HCT116 (cell line): ENCODE data around the gene FHOD3. TPM values are rescaled to one million over a fixed set of nuclear protein-coding genes. Genes with fewer than 3 reads are reported as not detected.

Source experiments
- ATAC-seq: fragments of 200-7000 bp; cut with Tn5 transposase; 2 replicates; pipeline ENCODE4 v1.9.1; 2020; ENCODE audit warnings: mild to moderate bottlenecking, moderate library complexity
- BruUV-seq: library from RNA; stranded (reverse); fragments of 400-500 nt; replicated peaks from 2 replicates; lab custom pipeline; 2021; lab: Mats Ljungman, UMichigan
- CTCF ChIA-PET: fragments of 300-600 bp; sonication (Branson Sonifier 250); formaldehyde crosslinking; loops from one replicate; lab custom pipeline; 2021; ENCODE audit warnings: antibody characterized with exemption; lab: Charles Lee
- POLR2A ChIA-PET: fragments of 300-600, 350-600 bp; sonication (Branson Sonifier 250); formaldehyde crosslinking; loops from one replicate; lab custom pipeline; 2021; ENCODE audit warnings: antibody characterized with exemption; lab: Charles Lee
- RAD21 ChIA-PET, 2 experiments: fragments of 300-600 bp; sonication (Branson Sonifier 250); formaldehyde crosslinking; loops; one replicate each; lab custom pipeline; 2023; ENCODE audit warnings: low total read pairs in 2 of 2; ENCODE audit not compliant: uncharacterized antibody in 2 of 2, unreplicated experiment in 2 of 2, low non-redundant PET in 1 of 2; lab: Charles Lee
- DNase-seq: peaks from one replicate; pipeline ENCODE4 v3.0.0-alpha.2; 2010; ENCODE audit warnings: low read depth, low spot score
- H2AFZ ChIP-seq: fragments of 200-600 bp; shearing (Covaris generic), sonication (generic); 2 replicates; pipeline ENCODE4 v1.6.1; 2017; ENCODE audit warnings: low read depth, mixed run types, mixed read lengths, antibody characterized with exemption, low read length; ENCODE audit not compliant: poor library complexity, severe bottlenecking
- H3K27ac ChIP-seq: 2 replicates; pipeline ENCODE4 v1.5.1; 2012; ENCODE audit warnings: low read depth, low read length
- H3K27me3 ChIP-seq: fragments of 200-600 bp; sonication (generic); 2 replicates; pipeline ENCODE4 v1.6.1; 2016; ENCODE audit warnings: mixed run types, low read length, mixed read lengths; ENCODE audit not compliant: insufficient read depth
- H3K36me3 ChIP-seq, 2 experiments: fragments of 200-500 bp in 1 of 2; fragments of 200-600 bp in 1 of 2; sonication (Bioruptor generic) in 1 of 2; sonication (generic) in 1 of 2; 2 replicates each; pipeline versions ENCODE4 v1.5.1 to v1.6.1; 2014 to 2016; ENCODE audit warnings: low read length in 2 of 2, inconsistent platforms in 1 of 2, mixed read lengths in 1 of 2, mixed run types in 1 of 2; ENCODE audit not compliant: insufficient read depth in 2 of 2, control insufficient read depth in 1 of 2
- H3K4me1 ChIP-seq, 2 experiments: fragments of 200-600 bp in 1 of 2; sonication (generic) in 1 of 2; 2 replicates each; pipeline versions ENCODE4 v1.5.1 to v1.6.1; 2012 to 2017; ENCODE audit warnings: low read length in 2 of 2, inconsistent platforms in 1 of 2, mild to moderate bottlenecking in 1 of 2, mixed read lengths in 1 of 2, mixed run types in 1 of 2, moderate library complexity in 1 of 2; ENCODE audit not compliant: insufficient read depth in 2 of 2, control insufficient read depth in 1 of 2
- H3K4me2 ChIP-seq: fragments of 200-600 bp; sonication (generic); 2 replicates; pipeline ENCODE4 v1.6.1; 2017; ENCODE audit warnings: mixed run types, low read length, mixed read lengths
- H3K4me3 ChIP-seq, 2 experiments: fragments of 200-600 bp in 1 of 2; sonication (generic) in 1 of 2; replicated peaks in 1 of 2; 2 replicates each; pipeline ENCODE4 v1.5.1; 2011 to 2016; ENCODE audit warnings: low read length in 2 of 2, control low read depth in 1 of 2, low read depth in 1 of 2, mild to moderate bottlenecking in 1 of 2, mixed read lengths in 1 of 2, mixed run types in 1 of 2
- H3K79me2 ChIP-seq: fragments of 200-600 bp; sonication (generic); 2 replicates; pipeline ENCODE4 v1.6.1; 2017; ENCODE audit warnings: mild to moderate bottlenecking, mixed run types, low read length, moderate library complexity, mixed read lengths; ENCODE audit not compliant: insufficient read depth
- H3K9ac ChIP-seq: fragments of 200-600 bp; sonication (generic); 2 replicates; pipeline ENCODE4 v1.6.1; 2016; ENCODE audit warnings: low read length, mixed read lengths
- H3K9me2 ChIP-seq: fragments of 200-600 bp; sonication (generic), shearing (Covaris generic); 2 replicates; pipeline ENCODE4 v1.6.1; 2017; ENCODE audit warnings: mixed run types, mild to moderate bottlenecking, moderate library complexity; ENCODE audit not compliant: insufficient read depth
- H3K9me3 ChIP-seq, 2 experiments: fragments of 200-500 bp in 1 of 2; fragments of 200-600 bp in 1 of 2; sonication (Bioruptor generic) in 1 of 2; sonication (generic) in 1 of 2; 2 replicates each; pipeline ENCODE4 v1.6.1; 2014 to 2017; ENCODE audit warnings: low read length in 2 of 2, mixed read lengths in 2 of 2, inconsistent platforms in 1 of 2, low read depth in 1 of 2, mild to moderate bottlenecking in 1 of 2, mixed run types in 1 of 2, moderate library complexity in 1 of 2; ENCODE audit not compliant: control insufficient read depth in 1 of 2, insufficient read depth in 1 of 2
- H4K20me1 ChIP-seq: fragments of 200-600 bp; sonication (generic), shearing (Covaris generic); 2 replicates; pipeline ENCODE4 v1.6.1; 2017; ENCODE audit warnings: mixed run types, mild to moderate bottlenecking, moderate library complexity; ENCODE audit not compliant: insufficient read depth
- CEBPB ChIP-seq: IDR thresholded peaks from 2 replicates; pipeline ENCODE4 v1.6.1; 2012; ENCODE audit warnings: low read depth
- CTCF ChIP-seq, 3 experiments: fragments of 200-600 bp in 1 of 3; sonication (generic) in 1 of 3; IDR thresholded peaks in 2 of 3; conservative IDR thresholded peaks in 1 of 3; 2 replicates each; pipeline ENCODE4 v1.5.1; 2012 to 2017; ENCODE audit warnings: low read depth in 2 of 3, low read length in 2 of 3, antibody characterized with exemption in 1 of 3, borderline replicate concordance in 1 of 3, control low read depth in 1 of 3, mild to moderate bottlenecking in 1 of 3, mixed read lengths in 1 of 3, mixed run types in 1 of 3, moderate library complexity in 1 of 3; ENCODE audit not compliant: insufficient read depth in 1 of 3
- EZH2 ChIP-seq: fragments of 200-600 bp; sonication (generic); IDR thresholded peaks from 2 replicates; pipeline ENCODE4 v1.6.1; 2017; ENCODE audit warnings: antibody characterized with exemption, mixed run types
- EZH2phosphoT487 ChIP-seq: fragments of 200-600 bp; IDR thresholded peaks from 2 replicates; pipeline ENCODE4 v1.6.1; 2018; ENCODE audit warnings: antibody characterized with exemption, borderline replicate concordance
- FOSL1 ChIP-seq: IDR thresholded peaks from 2 replicates; pipeline ENCODE4 v1.6.1; 2012; ENCODE audit warnings: low read depth
- JUND ChIP-seq: IDR thresholded peaks from 2 replicates; pipeline ENCODE4 v1.6.1; 2012
- POLR2A ChIP-seq: IDR thresholded peaks from 2 replicates; pipeline ENCODE4 v1.7.0; 2011; ENCODE audit warnings: borderline replicate concordance; ENCODE audit not compliant: insufficient read depth, insufficient read length; ENCODE audit errors: extremely low read depth
- POLR2AphosphoS5 ChIP-seq: IDR thresholded peaks from 2 replicates; pipeline ENCODE4 v1.6.1; 2011; ENCODE audit warnings: mild to moderate bottlenecking, low read depth, low read length, moderate library complexity
- RAD21 ChIP-seq: IDR thresholded peaks from 2 replicates; pipeline ENCODE4 v1.6.1; 2012; ENCODE audit warnings: low read depth, mild to moderate bottlenecking
- SIN3A ChIP-seq: IDR thresholded peaks from 2 replicates; pipeline ENCODE4 v1.6.1; 2012; ENCODE audit warnings: low read depth
- SRF ChIP-seq: IDR thresholded peaks from 2 replicates; pipeline ENCODE4 v1.6.1; 2012; ENCODE audit warnings: low read depth
- TCF7L2 ChIP-seq: IDR thresholded peaks from 2 replicates; pipeline ENCODE4 v1.7.0; 2011; ENCODE audit warnings: borderline replicate concordance, inconsistent platforms; ENCODE audit not compliant: insufficient read depth, insufficient read length; ENCODE audit errors: extremely low read depth
- YY1 ChIP-seq: IDR thresholded peaks from 2 replicates; pipeline ENCODE4 v1.6.1; 2011; ENCODE audit warnings: low read length, low read depth, moderate library complexity, mild to moderate bottlenecking; ENCODE audit not compliant: insufficient replicate concordance; ENCODE audit errors: extremely low read depth
- ZBTB33 ChIP-seq: IDR thresholded peaks from 2 replicates; pipeline ENCODE4 v1.6.1; 2011; ENCODE audit warnings: mild to moderate bottlenecking, low read length, moderate library complexity; ENCODE audit not compliant: insufficient replicate concordance; ENCODE audit errors: extremely low read depth
- ZFX ChIP-seq: fragments of 450-650 bp; IDR thresholded peaks from 2 replicates; pipeline ENCODE4 v1.6.1; 2017
- ZNF274 ChIP-seq: fragments of 200-500 bp; sonication (Bioruptor generic); IDR thresholded peaks from 2 replicates; pipeline ENCODE4 v1.6.1; 2014; ENCODE audit warnings: mild to moderate bottlenecking, low read depth, low read length, inconsistent platforms
- intact Hi-C: fragments of 100-400 bp; cut with micrococcal nuclease; formaldehyde crosslinking; loops from 2 replicates; pipeline ENCODE4 v1.10.0; 2022
- total RNA-seq: library from RNA; stranded (reverse); gene quantifications from one replicate; pipeline ENCODE4 v1.2.1, GENCODE V29; 2021; ENCODE audit not compliant: unreplicated experiment
- TF ChIP-seq, protein P1 (sequence below): IDR thresholded peaks from 2 replicates; pipeline ENCODE4 v1.6.1; 2012

Gene FHOD3
- total RNA-seq, 1 experiment from 2014 or later, result 4.0 TPM

DNA sequence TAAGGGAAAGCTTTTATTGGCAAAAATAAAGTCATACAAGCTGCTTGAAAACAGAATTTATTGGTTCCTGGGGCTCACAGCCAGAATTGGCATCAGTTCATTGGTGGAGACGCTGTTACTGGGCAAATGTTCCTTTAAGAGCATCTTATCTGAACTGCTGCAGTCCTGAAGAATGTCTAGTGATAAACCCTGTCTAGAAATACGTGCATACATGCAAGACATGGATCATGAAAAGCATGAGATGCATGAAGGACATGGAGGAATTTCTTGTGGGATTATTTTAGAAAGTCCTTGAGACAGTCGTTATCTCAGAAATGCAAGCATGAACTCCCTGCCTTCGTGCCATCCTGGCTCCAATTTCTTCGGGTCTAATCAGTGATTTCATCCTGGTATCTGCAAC is 32.5 kb upstream of the FHOD3 start:
- Histone ChIP-seq H3K4me3 (no peak overlapping the region), H3K79me2 (no peaks in the 10 kb centered on the region), H3K9me2 (no peaks in the 10 kb centered on the region), H3K9ac (no peak overlapping the region)
- no peak for ATAC-seq
- BruUV-seq, result no TSS peak
- RAD21 ChIA-PET, result no interaction called here
- intact Hi-C loops, result no loop called here
- TF ChIP-seq SRF (no peak), CEBPB (no peak), EZH2phosphoT487 (no peak), POLR2A (no peak), RAD21 (no peak), CTCF (IDR thresholded peaks at IDR 0.05 in 2 of 3, conservative IDR thresholded peaks at IDR 0.05 in 1 of 3; ENCODE audit: borderline replicate concordance in 1 of 3, insufficient read depth in 1 of 3, low read depth in 2 of 3, low read length in 2 of 3) (no peak), JUND (no peak), EZH2 (no peak), ZNF274 (no peak), TCF7L2 (no peak), ZBTB33 (no peak), FOSL1 (no peak), ZFX (no peak), YY1 (no peak), SIN3A (no peak), POLR2AphosphoS5 (no peak)
- TF ChIP-seq, protein P1, sequence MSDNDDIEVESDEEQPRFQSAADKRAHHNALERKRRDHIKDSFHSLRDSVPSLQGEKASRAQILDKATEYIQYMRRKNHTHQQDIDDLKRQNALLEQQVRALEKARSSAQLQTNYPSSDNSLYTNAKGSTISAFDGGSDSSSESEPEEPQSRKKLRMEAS, result no peak
- TF ChIP-seq, all 23 proteins: peak for 0
- Histone ChIP-seq H3K27ac (no peak overlapping the region), H3K4me2 (no peak overlapping the region), H2AFZ (no peak overlapping the region), H3K9me3 (no peaks in the 10 kb centered on the region), H4K20me1 (no peaks in the 10 kb centered on the region), H3K36me3 (no peaks in the 10 kb centered on the region), H3K4me1 (no peaks in the 10 kb centered on the region), H3K27me3 (no peaks in the 10 kb centered on the region)
- ChIA-PET POLR2A (no interaction called here), CTCF (no interaction called here)
- no peak for DNase-seq
